Measurements from ENCODE around the gene GOT2. TPM values are rescaled to one million over a fixed set of nuclear protein-coding genes. Genes with fewer than 3 reads are reported as not detected.

The GOT2 gene
- total and polyA plus RNA-seq, 7 donors, result 129 to 396 (median 238) TPM

GRCh38 chr16:58678716-58679115 lies 55.4 kb downstream of the GOT2 start:
- no peaks in the 10 kb centered on the region for H3K27me3 ChIP-seq (ENCODE audit: insufficient read depth in 3 of 3, low read length in 2 of 3)
- DNase-seq (peak; percentile 39 to 67), ATAC-seq (peak; percentile 65 to 84 (median 80))
- 53 to 71% (median 54%) methylated on average over 3 of the region's 3 CpGs for WGBS, 3 donors
- no peak overlapping the region for H3K4me3 ChIP-seq
- no peak overlapping the region for H3K27ac ChIP-seq
- no peaks in the 10 kb centered on the region for H3K9me3 ChIP-seq
- H3K4me1 ChIP-seq, result peaks cover 8% of the 10 kb centered on the region
- intact Hi-C loops (cut with DNase I), result loop anchor here in 1 of 2 donors (2.0 kb wide), 1 partner anchor 78 kb away; no protein-coding TSS in a partner anchor
- TF ChIP-seq CTCF (IDR thresholded peaks at IDR 0.05), result peak; percentile 41
- H3K36me3 ChIP-seq (ENCODE audit: insufficient read depth in 1 of 2, low read depth in 1 of 2), result peaks cover 0 to 64% of the 10 kb centered on the region in 2 donors

GRCh38 chr16:58678269-58678668 lies 55.8 kb downstream of the GOT2 start:
- H3K36me3 ChIP-seq (ENCODE audit: insufficient read depth in 1 of 2, low read depth in 1 of 2), result peaks cover 0 to 69% of the 10 kb centered on the region in 2 donors
- peaks cover 4% of the 10 kb centered on the region for H3K4me1 ChIP-seq
- no peaks in the 10 kb centered on the region for H3K27me3 ChIP-seq (ENCODE audit: insufficient read depth in 3 of 3, low read length in 2 of 3)
- no peak overlapping the region for H3K4me3 ChIP-seq
- DNase-seq (no peak), ATAC-seq (no peak)
- no peaks in the 10 kb centered on the region for H3K9me3 ChIP-seq
- 98 to 100% (median 100%) methylated on average over 4 of the region's 4 CpGs for WGBS, 3 donors
- H3K27ac ChIP-seq, result no peak overlapping the region
- intact Hi-C loops (cut with DNase I), result loop anchor here in 1 of 2 donors (2.0 kb wide), 1 partner anchor 79 kb away; no protein-coding TSS in a partner anchor
- TF ChIP-seq CTCF (IDR thresholded peaks at IDR 0.05), result no peak

GRCh38 chr16:58670946-58671583 lies 63.1 kb downstream of the GOT2 start:
- no peak for TF ChIP-seq CTCF (IDR thresholded peaks at IDR 0.05)
- intact Hi-C loops (cut with DNase I), result no loop called here
- Histone ChIP-seq H3K4me3 (no peak overlapping the region), H3K9me3 (no peaks in the 10 kb centered on the region), H3K27me3 (ENCODE audit: insufficient read depth in 3 of 3, low read length in 2 of 3) (no peaks in the 10 kb centered on the region), H3K36me3 (ENCODE audit: insufficient read depth in 1 of 2, low read depth in 1 of 2) (peaks cover 6 to 92% of the 10 kb centered on the region in 2 donors), H3K4me1 (no peaks in the 10 kb centered on the region), H3K27ac (no peak overlapping the region)
- DNase-seq (no peak), ATAC-seq (no peak)
- WGBS, 3 donors, result 94 to 96% (median 94%) methylated on average over 14 to 18 of the region's 18 CpGs

- ATAC-seq (no peak), DNase-seq (no peak)
- H3K4me3 ChIP-seq, result no peak overlapping the region
- intact Hi-C loops (cut with DNase I), result no loop called here
- no peaks in the 10 kb centered on the region for H3K4me1 ChIP-seq
- no peak for TF ChIP-seq CTCF (IDR thresholded peaks at IDR 0.05)
- no peaks in the 10 kb centered on the region for H3K9me3 ChIP-seq
- no peaks in the 10 kb centered on the region for H3K27me3 ChIP-seq (ENCODE audit: insufficient read depth in 3 of 3, low read length in 2 of 3)
- H3K27ac ChIP-seq, result no peak overlapping the region
- peaks cover 6 to 86% of the 10 kb centered on the region in 2 donors for H3K36me3 ChIP-seq (ENCODE audit: insufficient read depth in 1 of 2, low read depth in 1 of 2)
Observed at GRCh38 chr16:58670177-58670576, 63.9 kb downstream of the GOT2 start.

- Histone ChIP-seq H3K36me3 (ENCODE audit: insufficient read depth in 1 of 2, low read depth in 1 of 2) (peaks cover 6 to 39% of the 10 kb centered on the region in 2 donors), H3K9me3 (no peaks in the 10 kb centered on the region), H3K27me3 (ENCODE audit: insufficient read depth in 3 of 3, low read length in 2 of 3) (no peaks in the 10 kb centered on the region), H3K4me3 (no peak overlapping the region), H3K27ac (no peak overlapping the region), H3K4me1 (no peaks in the 10 kb centered on the region)
- DNase-seq, result no peak
- intact Hi-C loops (cut with DNase I), result loop anchor here in 1 of 2 donors (5.0 kb wide), 1 partner anchor 153 kb away; no protein-coding TSS in a partner anchor
- WGBS, 3 donors, result 71 to 91% (median 85%) methylated on average over 8 of the region's 8 CpGs
- no peak for TF ChIP-seq CTCF (IDR thresholded peaks at IDR 0.05)
- ATAC-seq, result no peak
Observed at GRCh38 chr16:58665200-58665599, 68.9 kb downstream of the GOT2 start.

Data from psoas muscle (tissue), 8 donors.